Muscle layer of duodenum (tissue), 2 donors: Measurements from ENCODE around the gene GRID2IP.

Experiments
- H3K27ac ChIP-seq: one replicate; pipeline ENCODE4 v1.7.0; 2013; ENCODE audit warnings: mild to moderate bottlenecking, low read length
- H3K27me3 ChIP-seq: one replicate; pipeline ENCODE4 v1.7.0; 2013; ENCODE audit warnings: low read depth, mild to moderate bottlenecking, control low read depth, low read length
- H3K36me3 ChIP-seq, 2 donors: one replicate each; pipeline ENCODE4 v1.7.0; 2013; ENCODE audit warnings: low read length in 2 of 2, control low read depth in 1 of 2, mild to moderate bottlenecking in 1 of 2; ENCODE audit not compliant: insufficient read depth in 2 of 2, control insufficient read depth in 1 of 2
- H3K4me1 ChIP-seq, 2 donors: one replicate each; pipeline ENCODE4 v1.7.0; 2013; ENCODE audit warnings: low read length in 2 of 2, mild to moderate bottlenecking in 2 of 2, control low read depth in 1 of 2, moderate library complexity in 1 of 2; ENCODE audit not compliant: insufficient read depth in 2 of 2, control insufficient read depth in 1 of 2
- H3K4me3 ChIP-seq, 2 donors: one replicate each; pipeline ENCODE4 v1.7.0; 2013; ENCODE audit warnings: low read length in 2 of 2, low read depth in 1 of 2, mild to moderate bottlenecking in 1 of 2
- H3K9me3 ChIP-seq, 2 donors: one replicate each; pipeline ENCODE4 v1.7.0; 2013; ENCODE audit warnings: low read length in 2 of 2, control low read depth in 1 of 2, mild to moderate bottlenecking in 1 of 2; ENCODE audit not compliant: control insufficient read depth in 1 of 2
- donor health status: healthy.

GRID2IP gene

DNA sequence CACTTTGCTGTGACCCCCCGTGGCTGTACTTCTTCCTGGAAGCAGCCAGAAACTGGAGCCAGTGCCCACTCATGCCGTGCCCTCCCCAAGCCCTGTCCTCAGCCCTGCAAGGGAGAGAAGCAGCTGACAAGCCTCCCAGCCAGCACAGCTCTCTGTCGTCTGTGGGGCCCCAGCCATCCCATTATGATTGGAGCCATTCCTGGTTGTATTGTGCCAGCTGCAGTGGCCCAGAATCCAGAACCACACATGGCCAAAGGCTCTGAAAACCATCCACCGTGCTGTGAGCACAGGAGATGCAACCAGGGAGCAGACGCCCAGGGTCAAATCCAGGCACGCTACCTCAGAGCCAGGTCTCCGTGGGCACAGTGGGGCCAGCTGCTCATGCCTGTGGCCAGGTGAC is 18.7 kb downstream of the GRID2IP start:
- peaks cover 22% of the 10 kb centered on the region for H3K27me3 ChIP-seq
- no peaks in the 10 kb centered on the region for H3K9me3 ChIP-seq
- no peaks in the 10 kb centered on the region for H3K36me3 ChIP-seq
- peaks cover 0 to 13% of the 10 kb centered on the region in 2 donors for H3K4me1 ChIP-seq
- no peak overlapping the region for H3K27ac ChIP-seq
- H3K4me3 ChIP-seq = no peak overlapping the region

DNA sequence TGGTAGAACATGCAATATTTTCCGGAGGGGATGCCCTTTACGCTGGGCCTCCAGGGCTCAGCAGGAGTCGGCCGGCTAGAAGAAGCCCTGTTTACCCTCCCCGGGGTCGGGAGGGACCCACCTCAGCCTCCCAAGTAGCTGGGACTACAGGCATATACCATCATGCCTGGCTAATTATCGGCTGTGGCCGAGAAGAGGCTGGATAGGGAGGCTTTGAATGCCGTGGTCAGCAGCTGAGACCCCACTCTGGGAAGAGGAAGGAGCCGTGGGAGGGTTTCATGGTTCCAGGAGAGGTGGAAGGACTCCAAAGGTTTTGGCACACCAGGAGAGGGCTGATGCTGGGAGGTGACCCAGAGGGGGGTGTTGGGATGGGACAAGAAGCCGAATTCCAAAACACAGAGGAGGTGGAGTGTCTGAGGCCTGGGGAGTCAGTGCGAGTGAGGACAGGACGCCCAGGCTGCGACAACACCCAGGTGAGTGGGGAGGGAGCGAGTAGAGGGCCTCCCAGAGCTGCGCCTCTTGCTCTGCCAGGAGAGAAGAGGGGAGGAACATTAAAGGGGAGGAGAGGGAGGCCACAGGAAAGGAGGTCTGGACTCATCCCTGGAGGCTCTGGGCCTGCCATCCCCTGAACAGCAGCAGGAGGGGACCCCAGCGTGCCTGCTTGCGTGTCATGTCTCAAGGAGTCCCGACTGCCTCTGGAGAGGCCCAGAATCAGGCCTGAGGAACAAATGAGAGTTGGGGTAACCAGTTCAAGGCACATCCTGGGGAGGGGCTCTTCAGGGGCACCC is 19.6 kb downstream of the GRID2IP start:
- H3K36me3 ChIP-seq = no peaks in the 10 kb centered on the region
- peak overlapping the region in 1 of 2 donors; percentile 46 for H3K4me3 ChIP-seq
- peaks cover 29% of the 10 kb centered on the region for H3K27me3 ChIP-seq

DNA sequence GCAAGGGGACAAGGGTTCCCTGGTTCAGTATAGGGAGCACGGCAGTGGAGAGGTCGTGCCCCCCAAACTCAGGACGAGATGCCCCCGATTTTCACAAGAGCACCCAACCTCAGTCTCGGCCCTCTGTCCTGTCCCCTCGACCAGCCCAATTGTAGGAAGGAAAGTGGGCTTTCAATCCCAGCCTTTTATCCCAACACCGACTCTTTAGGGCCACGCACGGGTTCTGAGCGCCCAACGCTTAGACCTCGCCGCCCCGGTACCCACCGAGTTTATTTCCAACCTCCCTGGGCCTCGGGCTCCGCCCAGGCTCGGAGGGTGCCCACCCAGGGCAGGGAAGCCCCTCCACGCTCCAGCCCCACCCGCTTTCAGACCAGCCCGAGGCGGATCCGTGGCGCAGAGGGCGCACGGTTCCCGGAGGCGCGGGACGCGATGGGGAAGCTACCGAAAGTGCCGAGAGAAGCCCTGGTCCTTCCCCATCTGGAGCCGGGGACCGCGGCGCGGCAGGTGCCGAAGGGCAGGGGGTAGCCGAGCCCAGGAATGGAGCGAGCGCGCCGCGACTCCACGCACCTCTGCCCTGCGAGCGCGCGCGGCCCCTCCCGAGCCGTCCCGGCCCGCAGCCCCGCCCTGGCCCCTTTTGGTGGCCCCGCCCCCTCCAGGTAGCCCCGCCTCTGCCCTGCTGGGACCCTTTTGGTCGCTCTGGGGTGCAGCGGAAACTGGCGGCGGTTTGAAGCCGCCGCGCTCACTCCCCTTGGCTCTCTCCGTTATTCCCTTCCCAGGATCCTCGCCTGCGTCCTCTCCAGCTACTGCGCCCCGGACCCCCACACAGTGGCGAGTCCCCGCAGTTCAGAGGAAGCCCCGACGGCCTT is 20.4 kb downstream of the GRID2IP start:
- Histone ChIP-seq H3K4me1 (peaks cover 0 to 14% of the 10 kb centered on the region in 2 donors), H3K4me3 (peak overlapping the region in 1 of 2 donors; percentile 46), H3K36me3 (no peaks in the 10 kb centered on the region), H3K9me3 (no peaks in the 10 kb centered on the region), H3K27ac (no peak overlapping the region), H3K27me3 (peaks cover 22% of the 10 kb centered on the region)

More for the DNA sequence above, 19.6 kb downstream of the GRID2IP start:
- Histone ChIP-seq H3K9me3 (no peaks in the 10 kb centered on the region), H3K27ac (no peak overlapping the region), H3K4me1 (peaks cover 0 to 18% of the 10 kb centered on the region in 2 donors)

DNA sequence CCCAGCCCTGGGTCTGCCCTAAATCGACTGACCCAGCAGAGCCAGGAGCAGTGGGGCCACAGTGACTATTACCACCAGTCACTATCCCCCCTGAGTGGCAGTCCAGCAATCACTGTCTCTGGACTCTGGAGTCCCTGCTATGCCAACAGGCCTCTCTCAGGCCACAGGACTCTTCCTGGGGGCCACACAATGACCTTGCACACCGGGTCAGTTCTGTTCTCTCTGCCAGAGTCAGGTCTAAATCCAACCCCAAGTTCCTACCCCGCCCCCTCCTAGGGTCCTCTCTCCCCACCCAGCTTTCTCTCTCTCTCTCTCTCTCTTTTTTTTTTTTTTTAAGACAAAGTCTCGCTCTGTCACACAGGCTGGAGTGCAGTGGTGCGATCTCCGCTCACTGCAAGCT is 21.6 kb downstream of the GRID2IP start:
- H3K4me1 ChIP-seq = peaks cover 0 to 14% of the 10 kb centered on the region in 2 donors
- H3K9me3 ChIP-seq = no peaks in the 10 kb centered on the region
- H3K36me3 ChIP-seq = no peaks in the 10 kb centered on the region
- peaks cover 20% of the 10 kb centered on the region for H3K27me3 ChIP-seq
- no peak overlapping the region for H3K27ac ChIP-seq
- H3K4me3 ChIP-seq = no peak overlapping the region

DNA sequence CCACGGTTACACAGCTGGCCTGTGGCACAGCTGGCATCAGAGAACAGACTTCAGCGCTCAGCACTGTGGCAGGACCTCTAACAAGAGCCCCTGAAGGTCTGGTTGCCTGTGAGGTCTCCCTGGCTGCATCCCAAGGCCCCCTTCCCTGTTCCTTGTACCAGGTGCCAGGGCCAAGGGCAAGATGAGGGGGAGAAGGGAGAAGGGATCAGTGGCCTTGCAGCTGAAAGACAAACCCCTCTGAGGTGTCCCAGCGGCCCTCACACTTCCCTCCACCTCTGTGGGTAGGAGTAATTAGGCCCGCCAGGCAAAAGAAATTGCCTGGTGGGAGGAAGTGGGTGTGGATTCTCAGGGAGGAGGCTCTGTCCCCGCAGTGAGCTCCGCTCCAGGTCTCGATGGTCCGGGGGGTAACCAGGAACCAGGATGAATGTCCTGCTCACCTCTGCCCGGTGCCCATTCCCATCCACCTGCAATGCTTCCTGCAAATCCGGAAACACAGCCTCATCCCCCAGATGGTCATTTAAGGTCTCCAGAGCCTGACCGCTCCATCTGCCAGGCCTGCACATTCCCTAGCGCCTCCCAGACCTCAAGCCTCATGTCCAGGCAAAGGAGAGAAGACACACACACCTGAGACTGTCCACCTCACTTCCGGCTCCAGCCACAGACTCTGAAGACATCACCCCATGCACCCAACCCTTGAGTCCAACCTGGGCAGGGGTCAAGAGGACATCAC is 22.7 kb downstream of the GRID2IP start:
- no peak overlapping the region for H3K27ac ChIP-seq
- no peaks in the 10 kb centered on the region for H3K36me3 ChIP-seq
- H3K4me1 ChIP-seq = peaks cover 0 to 14% of the 10 kb centered on the region in 2 donors
- H3K4me3 ChIP-seq = no peak overlapping the region
- no peaks in the 10 kb centered on the region for H3K9me3 ChIP-seq
- peaks cover 14% of the 10 kb centered on the region for H3K27me3 ChIP-seq

DNA sequence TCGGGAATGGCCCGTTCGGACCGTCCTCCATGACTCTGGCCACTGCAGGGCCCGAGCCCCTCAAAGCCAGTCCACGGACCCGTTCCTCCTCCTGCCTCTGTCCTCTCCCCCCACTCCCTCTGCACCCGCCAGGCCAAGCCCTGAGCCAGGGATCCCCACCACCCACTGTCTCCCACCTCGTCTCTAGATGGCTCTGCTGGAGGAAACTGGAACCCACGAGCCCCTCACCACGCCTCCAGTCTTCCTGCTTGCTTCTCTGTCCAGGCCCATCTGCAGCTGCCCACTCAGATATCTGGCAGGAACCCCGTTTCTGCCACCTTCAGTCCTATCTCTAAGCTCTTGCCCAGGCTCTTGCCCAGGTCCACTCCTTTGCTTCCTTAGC is 24.3 kb downstream of the GRID2IP start:
- Histone ChIP-seq H3K9me3 (no peaks in the 10 kb centered on the region), H3K4me1 (peaks cover 0 to 14% of the 10 kb centered on the region in 2 donors), H3K4me3 (peak overlapping the region in 1 of 2 donors; percentile 57), H3K27me3 (peaks cover 14% of the 10 kb centered on the region), H3K36me3 (no peaks in the 10 kb centered on the region), H3K27ac (no peak overlapping the region)

DNA sequence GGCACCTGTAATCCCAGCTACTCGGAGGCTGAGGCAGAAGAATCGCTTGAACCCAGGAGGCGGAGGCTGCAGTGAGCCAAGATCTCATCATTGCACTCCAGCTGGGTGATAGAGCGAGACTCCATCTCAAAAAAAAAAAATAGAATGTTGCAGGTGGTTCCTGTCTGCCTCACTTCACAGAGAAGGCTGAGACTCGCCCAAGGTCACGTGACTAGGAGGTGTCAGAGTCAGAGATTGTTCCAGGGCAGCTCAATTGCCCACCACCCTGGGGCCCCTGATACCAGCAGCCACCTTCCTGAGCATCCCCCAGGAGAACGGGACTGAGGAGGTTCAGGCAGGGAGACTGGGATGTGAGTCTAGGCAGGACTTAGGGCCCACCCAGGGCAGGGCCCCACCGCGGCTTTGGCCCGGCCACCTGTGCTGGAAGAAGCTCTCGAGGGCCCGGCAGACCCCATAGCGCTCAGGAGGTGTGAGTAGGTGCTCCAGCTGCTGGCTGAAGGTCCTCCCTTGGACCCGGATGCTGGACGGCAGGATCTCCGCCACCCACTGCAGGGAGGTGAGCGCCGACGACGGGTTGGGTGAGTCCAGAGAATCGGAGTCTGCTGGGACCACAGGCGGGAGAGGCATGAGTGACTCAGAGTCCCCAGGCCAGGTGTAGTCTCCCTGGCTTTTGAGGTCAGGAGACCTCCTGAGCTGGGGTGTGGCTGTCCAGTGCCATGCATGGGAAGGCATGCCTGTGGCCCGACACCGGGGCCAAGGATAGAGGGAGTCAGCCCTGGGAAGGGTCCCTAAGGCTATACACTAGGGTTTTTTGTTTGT is 30.9 kb downstream of the GRID2IP start:
- no peaks in the 10 kb centered on the region for H3K27me3 ChIP-seq
- no peaks in the 10 kb centered on the region for H3K9me3 ChIP-seq
- no peak overlapping the region for H3K27ac ChIP-seq
- no peak overlapping the region for H3K4me3 ChIP-seq
- no peaks in the 10 kb centered on the region for H3K36me3 ChIP-seq
- peaks cover 0 to 5% of the 10 kb centered on the region in 2 donors for H3K4me1 ChIP-seq

DNA sequence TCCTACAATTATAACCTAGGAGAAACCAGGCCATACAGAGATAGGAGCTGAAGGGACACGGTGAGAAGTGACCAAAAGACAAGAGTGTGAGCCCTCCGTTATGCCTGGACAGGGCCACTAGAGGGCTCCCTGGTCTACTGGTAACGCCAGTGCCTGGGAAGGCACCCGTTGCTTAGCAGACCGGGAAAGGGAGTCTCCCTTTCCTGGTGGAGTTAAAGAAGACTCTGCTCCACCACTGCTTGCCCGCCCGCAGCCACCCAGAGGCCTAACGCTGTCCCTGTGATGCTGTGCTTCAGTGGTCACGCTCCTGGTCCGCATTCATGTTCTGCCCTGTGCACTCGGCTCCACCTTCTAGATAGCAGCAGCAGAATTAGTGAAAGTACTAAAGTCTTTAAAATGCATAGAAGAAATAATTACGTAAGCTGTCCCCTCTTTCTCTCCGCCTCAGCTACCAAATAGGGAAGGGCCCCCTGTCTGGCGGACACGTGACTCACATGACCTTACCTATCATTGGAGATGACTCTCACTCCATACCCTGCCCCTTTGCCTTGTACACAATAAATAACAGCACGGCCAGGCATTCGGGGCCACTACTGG is 34.8 kb downstream of the GRID2IP start:
- Histone ChIP-seq H3K27me3 (no peaks in the 10 kb centered on the region), H3K9me3 (no peaks in the 10 kb centered on the region), H3K4me3 (peak overlapping the region; percentile 49 to 59), H3K36me3 (no peaks in the 10 kb centered on the region), H3K27ac (no peak overlapping the region), H3K4me1 (peaks cover 0 to 5% of the 10 kb centered on the region in 2 donors)

DNA sequence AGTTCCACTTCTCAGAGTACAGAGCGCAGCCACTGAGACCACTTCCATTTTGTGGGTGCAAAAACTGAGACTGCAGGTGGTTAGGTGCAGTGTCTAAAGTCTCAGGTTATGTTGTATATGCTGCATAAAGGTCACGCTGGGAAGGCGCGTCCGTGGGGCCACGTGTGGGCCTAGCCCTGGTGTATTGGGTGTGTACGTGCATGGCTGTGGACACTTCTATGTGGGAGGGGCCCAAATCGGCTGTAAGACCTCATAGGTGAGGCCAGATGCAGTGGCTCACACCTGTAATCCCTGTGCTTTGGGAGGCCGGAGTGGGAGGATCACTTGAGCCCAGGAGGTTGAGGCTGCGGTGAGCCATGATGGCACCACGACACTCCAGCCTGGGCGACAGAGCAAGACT is 37.7 kb downstream of the GRID2IP start:
- H3K9me3 ChIP-seq = no peaks in the 10 kb centered on the region
- no peak overlapping the region for H3K4me3 ChIP-seq
- H3K27ac ChIP-seq = no peak overlapping the region

DNA sequence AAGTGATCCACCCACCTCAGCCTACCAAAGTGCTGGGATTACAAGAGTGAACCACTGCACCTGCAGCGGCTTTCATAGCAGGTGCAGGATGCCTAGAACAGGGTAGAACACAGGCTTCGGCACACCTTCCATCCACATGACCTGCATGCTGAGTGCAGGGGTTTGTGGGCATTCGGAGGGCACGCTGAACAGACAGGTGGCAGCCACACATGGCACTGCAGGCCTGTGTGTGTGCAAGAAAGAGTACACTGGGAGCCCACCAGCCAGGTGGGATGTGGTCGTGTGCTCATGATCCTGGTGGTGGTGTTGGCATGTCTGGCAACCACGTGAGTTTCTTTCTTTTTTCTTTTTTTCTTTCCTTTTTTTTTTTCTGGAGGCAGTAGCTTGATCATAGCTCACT is 38.4 kb downstream of the GRID2IP start:
- H3K27ac ChIP-seq = no peak overlapping the region
- H3K4me1 ChIP-seq = peaks cover 0 to 5% of the 10 kb centered on the region in 2 donors
- no peaks in the 10 kb centered on the region for H3K27me3 ChIP-seq
- no peaks in the 10 kb centered on the region for H3K36me3 ChIP-seq
- H3K9me3 ChIP-seq = no peaks in the 10 kb centered on the region
- no peak overlapping the region for H3K4me3 ChIP-seq

More for the DNA sequence above, 37.7 kb downstream of the GRID2IP start:
- Histone ChIP-seq H3K36me3 (no peaks in the 10 kb centered on the region), H3K27me3 (no peaks in the 10 kb centered on the region), H3K4me1 (peaks cover 0 to 5% of the 10 kb centered on the region in 2 donors)
